ENCODE data around the gene MORN3. TPM values are rescaled to one million over a fixed set of nuclear protein-coding genes. Genes with fewer than 3 reads are reported as not detected.
"Not testable (repeated sequence)": the region's sequence is repeated elsewhere in the genome, so short reads cannot be mapped to it uniquely, and the experiment has no call there.

MORN3 gene
- total RNA-seq, 1 donor from 2014 or later = 3.1 TPM

- DNase-seq (ENCODE audit: low read depth) = not testable (repeated sequence)
These were observed 23.3 kb upstream of the MORN3 start for GRCh38 chr12:121692744-121693143.

- no peak for DNase-seq (ENCODE audit: low read depth)
These were observed 20.0 kb upstream of the MORN3 start for GRCh38 chr12:121689430-121689829.

- peak; percentile 18 for DNase-seq (ENCODE audit: low read depth)
These were observed 19.5 kb upstream of the MORN3 start for GRCh38 chr12:121688966-121689365.

- not testable (repeated sequence) for DNase-seq (ENCODE audit: low read depth)
These were observed 10.3 kb upstream of the MORN3 start for GRCh38 chr12:121679661-121680197.

- no peak for DNase-seq (ENCODE audit: low read depth)
These were observed 9.4 kb upstream of the MORN3 start for GRCh38 chr12:121678716-121679300.

- no peak for DNase-seq (ENCODE audit: low read depth)
These were observed 8.9 kb upstream of the MORN3 start for GRCh38 chr12:121678305-121678704.

- no peak for DNase-seq (ENCODE audit: low read depth)
These were observed 6.7 kb upstream of the MORN3 start for GRCh38 chr12:121676190-121676589.

- peak; percentile 15 for DNase-seq (ENCODE audit: low read depth)
These were observed 3.6 kb upstream of the MORN3 start for GRCh38 chr12:121673013-121673511.

GRCh38 chr12:121668750-121669520 is 519 bp downstream of the MORN3 start:
- no peak for DNase-seq (ENCODE audit: low read depth)

- not testable (repeated sequence) for DNase-seq (ENCODE audit: low read depth)
These were observed 2.6 kb downstream of the MORN3 start for GRCh38 chr12:121666829-121667228.

- no peak for DNase-seq (ENCODE audit: low read depth)
These were observed 5.9 kb downstream of the MORN3 start for GRCh38 chr12:121663610-121663929.

GRCh38 chr12:121661353-121662105 is 7.9 kb downstream of the MORN3 start:
- DNase-seq (ENCODE audit: low read depth) = not testable (repeated sequence)

- no peak for DNase-seq (ENCODE audit: low read depth)
These were observed 12.0 kb downstream of the MORN3 start for GRCh38 chr12:121657305-121658008.

GRCh38 chr12:121656122-121656521 is 13.3 kb downstream of the MORN3 start:
- no peak for DNase-seq (ENCODE audit: low read depth)

GRCh38 chr12:121653999-121654398 is 15.5 kb downstream of the MORN3 start:
- no peak for DNase-seq (ENCODE audit: low read depth)

GRCh38 chr12:121652767-121653497 is 16.5 kb downstream of the MORN3 start:
- DNase-seq (ENCODE audit: low read depth) = no peak

- DNase-seq (ENCODE audit: low read depth) = no peak
These were observed 18.1 kb downstream of the MORN3 start for GRCh38 chr12:121651320-121651719.

- DNase-seq (ENCODE audit: low read depth) = no peak
These were observed 19.6 kb downstream of the MORN3 start for GRCh38 chr12:121649819-121650353.

GRCh38 chr12:121649322-121649721 is 20.1 kb downstream of the MORN3 start:
- DNase-seq (ENCODE audit: low read depth) = no peak

- no peak for DNase-seq (ENCODE audit: low read depth)
These were observed 20.9 kb downstream of the MORN3 start for GRCh38 chr12:121648458-121649028.

- no peak for DNase-seq (ENCODE audit: low read depth)
These were observed 28.2 kb downstream of the MORN3 start for GRCh38 chr12:121641343-121641630.

Measured in renal cortical epithelial cell (primary cell).